Mesenchymal stem cell (in vitro differentiated cells and primary cell): ENCODE measurements around the gene SLC1A7. TPM values are rescaled to one million over a fixed set of nuclear protein-coding genes. Genes with fewer than 3 reads are reported as not detected.

Experiments used
- small RNA-seq: library from polyadenylated mRNA; stranded (forward); fragments of <200 nt; extraction: miRNeasy Mini kit (QIAGEN cat#:217004); gene quantifications from one replicate; pipeline ENCODE3, GENCODE V24; 2013; ENCODE audit warnings: low read depth

Gene SLC1A7

Small RNA genes within 50 kb of the gene (small RNA-seq; reads per million reads assigned to genes)
- not detected for gene HIGD1AP11
